ENCODE measurements around the gene RPS29. TPM values are rescaled to one million over a fixed set of nuclear protein-coding genes. Genes with fewer than 3 reads are reported as not detected.

Gene RPS29
- total and polyA plus RNA-seq, 2 of the 13 experiments (the other 11 are each of a cell fraction or from before 2014, with no cell fraction given) = 4,303 to 8,215 TPM

- TF ChIP-seq ZSCAN29 (CRISPR knock-in tag; conservative IDR thresholded peaks at IDR 0.05) (no peak), TCF7 (IDR thresholded peaks at IDR 0.05; ENCODE audit: low read depth) (no peak), KAT2B (IDR thresholded peaks at IDR 0.05; ENCODE audit: borderline replicate concordance, low read depth, low read length) (no peak), NCOA1 (CRISPR knock-in tag; IDR thresholded peaks at IDR 0.05) (no peak), ZBTB1 (CRISPR knock-in tag; IDR thresholded peaks at IDR 0.05; ENCODE audit: borderline replicate concordance) (no peak), ZFP41 (CRISPR knock-in tag; IDR thresholded peaks at IDR 0.05; ENCODE audit: borderline replicate concordance) (no peak), HES4 (CRISPR knock-in tag; IDR thresholded peaks at IDR 0.05; ENCODE audit: borderline replicate concordance) (0 out of 2 replicates have a peak, but pooled peaks have one; percentile 19), HOXA3 (CRISPR knock-in tag; IDR thresholded peaks at IDR 0.05) (peak; percentile 93), ZNF839 (CRISPR knock-in tag; IDR thresholded peaks at IDR 0.05; ENCODE audit: borderline replicate concordance) (no peak), ZMYM3 (CRISPR knock-in tag; IDR thresholded peaks at IDR 0.05) (peak; percentile 76), RBM39 (IDR thresholded peaks at IDR 0.05; ENCODE audit: low read depth, low read length, poor library complexity, severe bottlenecking) (peak; percentile 42), PTBP1 (IDR thresholded peaks at IDR 0.05; ENCODE audit: low read depth, low read length, poor library complexity, severe bottlenecking) (no peak), ZNF414 (CRISPR knock-in tag; IDR thresholded peaks at IDR 0.05) (no peak; the same call in 1 of the 2 replicates), AFF4 (CRISPR knock-in tag; IDR thresholded peaks at IDR 0.05) (no peak), LRRFIP1 (CRISPR knock-in tag; conservative IDR thresholded peaks at IDR 0.05) (no peak), FOXO1 (CRISPR knock-in tag; IDR thresholded peaks at IDR 0.05) (peak; percentile 28)
- TF ChIP-seq, protein P1, sequence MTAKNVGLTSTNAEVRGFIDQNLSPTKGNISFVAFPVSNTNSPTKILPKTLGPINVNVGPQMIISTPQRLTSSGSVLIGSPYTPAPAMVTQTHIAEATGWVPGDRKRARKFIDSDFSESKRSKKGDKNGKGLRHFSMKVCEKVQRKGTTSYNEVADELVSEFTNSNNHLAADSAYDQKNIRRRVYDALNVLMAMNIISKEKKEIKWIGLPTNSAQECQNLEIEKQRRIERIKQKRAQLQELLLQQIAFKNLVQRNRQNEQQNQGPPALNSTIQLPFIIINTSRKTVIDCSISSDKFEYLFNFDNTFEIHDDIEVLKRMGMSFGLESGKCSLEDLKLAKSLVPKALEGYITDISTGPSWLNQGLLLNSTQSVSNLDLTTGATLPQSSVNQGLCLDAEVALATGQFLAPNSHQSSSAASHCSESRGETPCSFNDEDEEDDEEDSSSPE (CRISPR knock-in tag; IDR thresholded peaks at IDR 0.05) = 0 out of 2 replicates have a peak, but pooled peaks have one; percentile 12
- TF ChIP-seq, protein P2, sequence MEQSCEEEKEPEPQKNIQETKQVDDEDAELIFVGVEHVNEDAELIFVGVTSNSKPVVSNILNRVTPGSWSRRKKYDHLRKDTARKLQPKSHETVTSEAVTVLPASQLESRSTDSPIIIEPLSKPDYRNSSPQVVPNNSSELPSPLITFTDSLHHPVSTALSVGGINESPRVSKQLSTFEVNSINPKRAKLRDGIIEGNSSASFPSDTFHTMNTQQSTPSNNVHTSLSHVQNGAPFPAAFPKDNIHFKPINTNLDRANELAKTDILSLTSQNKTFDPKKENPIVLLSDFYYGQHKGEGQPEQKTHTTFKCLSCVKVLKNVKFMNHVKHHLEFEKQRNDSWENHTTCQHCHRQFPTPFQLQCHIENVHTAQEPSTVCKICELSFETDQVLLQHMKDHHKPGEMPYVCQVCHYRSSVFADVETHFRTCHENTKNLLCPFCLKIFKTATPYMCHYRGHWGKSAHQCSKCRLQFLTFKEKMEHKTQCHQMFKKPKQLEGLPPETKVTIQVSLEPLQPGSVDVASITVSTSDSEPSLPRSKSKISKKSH (CRISPR knock-in tag; IDR thresholded peaks at IDR 0.05; ENCODE audit: borderline replicate concordance) = peak; percentile 17; the same call in 1 of the 2 replicates
Observed at GRCh38 chr14:49585803-49586672, at the start of gene RPS29 (continued).
